ENCODE measurements around the gene BID.

The BID gene

GRCh38 chr22:17783312-17783711 is 9.0 kb upstream of the BID start:
- no peak for TF ChIP-seq CTCF (IDR thresholded peaks at IDR 0.05)
- no peak for TF ChIP-seq ZFX (IDR thresholded peaks at IDR 0.05; ENCODE audit: borderline replicate concordance)
- H3K27ac ChIP-seq = no peak overlapping the region

- H3K27ac ChIP-seq = no peak overlapping the region
- no peak for TF ChIP-seq ZFX (IDR thresholded peaks at IDR 0.05; ENCODE audit: borderline replicate concordance)
Observed at GRCh38 chr22:17782621-17783020, 8.4 kb upstream of the BID start.

- TF ChIP-seq ZFX (IDR thresholded peaks at IDR 0.05; ENCODE audit: borderline replicate concordance) (no peak), CTCF (IDR thresholded peaks at IDR 0.05) (no peak)
- no peak overlapping the region for H3K27ac ChIP-seq
Observed at GRCh38 chr22:17782158-17782557, 7.9 kb upstream of the BID start.

- H3K27ac ChIP-seq = no peak overlapping the region
- TF ChIP-seq ZFX (IDR thresholded peaks at IDR 0.05; ENCODE audit: borderline replicate concordance) (no peak), CTCF (IDR thresholded peaks at IDR 0.05) (no peak)
Observed at GRCh38 chr22:17781319-17782031, 7.2 kb upstream of the BID start.

- no peak overlapping the region for H3K27ac ChIP-seq
- no peak for TF ChIP-seq ZFX (IDR thresholded peaks at IDR 0.05; ENCODE audit: borderline replicate concordance)
- TF ChIP-seq CTCF (IDR thresholded peaks at IDR 0.05) = no peak
Observed at GRCh38 chr22:17780741-17781318, 6.6 kb upstream of the BID start.

GRCh38 chr22:17780116-17780740 is 6.0 kb upstream of the BID start:
- H3K27ac ChIP-seq = no peak overlapping the region
- TF ChIP-seq CTCF (IDR thresholded peaks at IDR 0.05) = no peak

GRCh38 chr22:17779286-17780115 is 5.2 kb upstream of the BID start:
- no peak for TF ChIP-seq ZFX (IDR thresholded peaks at IDR 0.05; ENCODE audit: borderline replicate concordance)
- no peak for TF ChIP-seq CTCF (IDR thresholded peaks at IDR 0.05)
- no peak overlapping the region for H3K27ac ChIP-seq

Data from 22Rv1 (cell line).